ENCODE results near the gene PPP4R3A.
"Not testable (repeated sequence)": the region's sequence is repeated elsewhere in the genome, so short reads cannot be mapped to it uniquely, and the experiment has no call there.

The PPP4R3A gene
- total RNA-seq = 346 to 361 reads per million in 2 donors

GRCh38 chr14:91510171-91511042 lies at the start of gene PPP4R3A:
Gene PPP4R3A, minus strand, starts transcription at chr14:91510310. Its CDS starts 663 bp downstream, at chr14:91509647.
- DNase-seq = peak; percentile 84

- no peak for DNase-seq
Measured at GRCh38 chr14:91555531-91555930, 45.4 kb upstream of the PPP4R3A start.

GRCh38 chr14:91554535-91555332 lies 44.6 kb upstream of the PPP4R3A start:
- no peak for DNase-seq

GRCh38 chr14:91548108-91548507 lies 38.0 kb upstream of the PPP4R3A start:
- no peak for DNase-seq

- no peak for DNase-seq
Measured at GRCh38 chr14:91545946-91546716, 36.0 kb upstream of the PPP4R3A start.

GRCh38 chr14:91545204-91545603 lies 35.1 kb upstream of the PPP4R3A start:
- DNase-seq = no peak

- no peak for DNase-seq
Measured at GRCh38 chr14:91536327-91536726, 26.2 kb upstream of the PPP4R3A start.

GRCh38 chr14:91534059-91534458 lies 23.9 kb upstream of the PPP4R3A start:
- not testable (repeated sequence) for DNase-seq

GRCh38 chr14:91533623-91534022 lies 23.5 kb upstream of the PPP4R3A start:
- no peak for DNase-seq

- no peak for DNase-seq
Measured at GRCh38 chr14:91523972-91524371, 13.9 kb upstream of the PPP4R3A start.

GRCh38 chr14:91521061-91521640 lies 11.0 kb upstream of the PPP4R3A start:
- no peak for DNase-seq

- DNase-seq = no peak
Measured at GRCh38 chr14:91520138-91520537, 10.0 kb upstream of the PPP4R3A start.

- DNase-seq = no peak
Measured at GRCh38 chr14:91519239-91520036, 9.3 kb upstream of the PPP4R3A start.

GRCh38 chr14:91516663-91517388 lies 6.7 kb upstream of the PPP4R3A start:
- DNase-seq = no peak

- DNase-seq = no peak
Measured at GRCh38 chr14:91515979-91516378, 5.9 kb upstream of the PPP4R3A start.

GRCh38 chr14:91511043-91511383 lies 903 bp upstream of the PPP4R3A start:
- DNase-seq = no peak

GRCh38 chr14:91509878-91510170 lies 286 bp downstream of the PPP4R3A start:
- DNase-seq = peak; percentile 66

GRCh38 chr14:91509083-91509877 lies 830 bp downstream of the PPP4R3A start:
- DNase-seq = peak; percentile 13

GRCh38 chr14:91508105-91508504 lies 2.0 kb downstream of the PPP4R3A start:
- no peak for DNase-seq

- DNase-seq = no peak
Measured at GRCh38 chr14:91506226-91506625, 3.9 kb downstream of the PPP4R3A start.
